ENCODE results near the gene MXD3.

DNA sequence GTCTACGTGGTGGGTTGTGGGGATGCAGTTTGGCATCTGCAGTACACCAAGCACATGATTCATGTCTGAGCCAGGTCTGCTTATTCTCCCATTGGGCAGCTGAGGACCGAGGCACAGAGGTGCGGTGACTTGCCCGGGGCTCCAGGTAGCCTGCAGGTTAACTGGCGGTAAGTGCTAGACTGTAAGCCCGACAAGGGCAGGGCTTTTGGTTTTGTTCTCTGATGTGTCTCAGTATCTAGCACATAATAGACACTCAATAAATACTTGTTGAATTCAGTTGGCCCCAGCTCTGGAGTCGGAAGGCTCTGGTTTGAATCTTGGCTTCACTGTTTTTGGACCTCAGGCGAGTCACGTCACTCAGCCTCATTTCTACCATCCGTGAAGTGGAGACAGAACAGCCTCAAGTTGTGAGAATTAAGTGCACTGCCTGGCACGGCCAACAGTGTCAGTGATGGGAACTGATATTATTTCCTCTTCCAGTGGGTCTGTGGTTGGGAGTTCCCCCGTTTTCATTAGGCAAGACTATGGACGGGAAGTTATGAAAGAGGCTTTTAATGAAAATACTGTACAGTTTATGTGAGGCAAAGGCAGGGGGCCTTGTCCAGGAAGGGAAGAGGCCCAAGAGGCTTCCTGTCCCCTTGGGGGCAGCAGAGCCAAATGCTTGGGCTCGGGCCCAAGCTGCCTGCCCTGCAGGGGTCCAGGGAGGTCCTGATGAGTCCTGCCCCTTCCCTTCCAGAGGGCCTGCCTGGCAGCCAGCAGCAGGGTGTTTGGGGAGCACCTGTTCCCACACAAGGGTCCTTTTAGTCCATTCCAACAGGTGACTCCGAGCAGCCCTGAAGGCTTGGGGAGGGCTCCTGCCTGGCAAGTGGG, 4.8 kb downstream of the MXD3 start:
- no peak for TF ChIP-seq POLR2A (IDR thresholded peaks at IDR 0.05)
- TF ChIP-seq, protein P1, sequence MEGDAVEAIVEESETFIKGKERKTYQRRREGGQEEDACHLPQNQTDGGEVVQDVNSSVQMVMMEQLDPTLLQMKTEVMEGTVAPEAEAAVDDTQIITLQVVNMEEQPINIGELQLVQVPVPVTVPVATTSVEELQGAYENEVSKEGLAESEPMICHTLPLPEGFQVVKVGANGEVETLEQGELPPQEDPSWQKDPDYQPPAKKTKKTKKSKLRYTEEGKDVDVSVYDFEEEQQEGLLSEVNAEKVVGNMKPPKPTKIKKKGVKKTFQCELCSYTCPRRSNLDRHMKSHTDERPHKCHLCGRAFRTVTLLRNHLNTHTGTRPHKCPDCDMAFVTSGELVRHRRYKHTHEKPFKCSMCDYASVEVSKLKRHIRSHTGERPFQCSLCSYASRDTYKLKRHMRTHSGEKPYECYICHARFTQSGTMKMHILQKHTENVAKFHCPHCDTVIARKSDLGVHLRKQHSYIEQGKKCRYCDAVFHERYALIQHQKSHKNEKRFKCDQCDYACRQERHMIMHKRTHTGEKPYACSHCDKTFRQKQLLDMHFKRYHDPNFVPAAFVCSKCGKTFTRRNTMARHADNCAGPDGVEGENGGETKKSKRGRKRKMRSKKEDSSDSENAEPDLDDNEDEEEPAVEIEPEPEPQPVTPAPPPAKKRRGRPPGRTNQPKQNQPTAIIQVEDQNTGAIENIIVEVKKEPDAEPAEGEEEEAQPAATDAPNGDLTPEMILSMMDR (IDR thresholded peaks at IDR 0.05): no peak
